Measurements from ENCODE around the gene COL1A2. TPM values are rescaled to one million over a fixed set of nuclear protein-coding genes. Genes with fewer than 3 reads are reported as not detected.

COL1A2 gene
- total RNA-seq, 4 donors from 2014 or later: 47.0 to 499 (median 75.9) TPM

DNA sequence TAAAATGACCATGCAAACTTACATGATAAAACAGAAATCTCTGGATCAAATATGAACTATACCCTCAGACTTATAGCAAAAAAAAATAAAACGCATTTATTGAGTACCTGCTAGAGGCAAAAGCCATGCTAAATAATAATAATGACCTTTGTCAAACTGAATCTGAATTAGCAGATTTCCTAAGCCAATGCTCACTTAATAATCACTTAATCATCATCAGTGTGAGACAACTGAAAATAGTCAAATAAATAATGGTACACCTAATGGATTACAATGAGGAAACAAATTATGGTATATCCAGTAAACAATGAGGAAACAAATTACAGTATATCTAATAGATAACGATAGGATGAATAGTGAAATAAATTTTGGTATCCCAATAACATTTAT is 37.6 kb downstream of the COL1A2 start:
- in situ Hi-C loops (cut with MboI; ENCODE audit: low pct_ligation_motif_present in 1 of 4, low pct_unique_long_range_greater_than_20kb in 1 of 4, low sequenced_read_pairs in 3 of 4): no loop called here

DNA sequence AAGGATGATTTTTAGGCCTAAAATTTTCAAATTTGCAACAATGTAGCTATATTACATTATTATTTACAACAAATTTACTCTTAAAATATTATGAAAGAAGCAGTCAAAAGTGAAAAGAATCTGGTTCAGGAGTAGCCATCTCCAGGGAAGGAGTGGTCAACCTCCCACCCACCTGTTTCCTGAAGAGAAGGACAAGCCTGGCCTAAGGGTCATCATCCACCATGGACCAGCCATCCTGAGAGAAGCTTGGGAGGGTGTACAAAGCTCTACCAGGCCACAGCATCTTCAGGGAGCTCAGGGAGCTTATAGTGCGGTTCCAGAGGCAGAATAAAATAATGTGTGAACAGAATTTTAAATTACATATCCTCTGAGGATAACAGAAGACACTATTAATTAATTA is 38.1 kb downstream of the COL1A2 start:
- Histone ChIP-seq H3K27me3 (no peaks in the 10 kb centered on the region), H3K9me3 (no peaks in the 10 kb centered on the region), H3K4me1 (no peaks in the 10 kb centered on the region), H3K36me3 (peaks cover 0 to 7% (median 0%) of the 10 kb centered on the region in 4 donors), H3K27ac (no peak overlapping the region), H3K4me3 (no peak overlapping the region)
- TF ChIP-seq POLR2AphosphoS5 (IDR thresholded peaks at IDR 0.05) (no peak), POLR2A (IDR thresholded peaks at IDR 0.05) (no peak), EP300 (IDR thresholded peaks at IDR 0.05; ENCODE audit: low read depth) (no peak)
- TF ChIP-seq, protein P1, sequence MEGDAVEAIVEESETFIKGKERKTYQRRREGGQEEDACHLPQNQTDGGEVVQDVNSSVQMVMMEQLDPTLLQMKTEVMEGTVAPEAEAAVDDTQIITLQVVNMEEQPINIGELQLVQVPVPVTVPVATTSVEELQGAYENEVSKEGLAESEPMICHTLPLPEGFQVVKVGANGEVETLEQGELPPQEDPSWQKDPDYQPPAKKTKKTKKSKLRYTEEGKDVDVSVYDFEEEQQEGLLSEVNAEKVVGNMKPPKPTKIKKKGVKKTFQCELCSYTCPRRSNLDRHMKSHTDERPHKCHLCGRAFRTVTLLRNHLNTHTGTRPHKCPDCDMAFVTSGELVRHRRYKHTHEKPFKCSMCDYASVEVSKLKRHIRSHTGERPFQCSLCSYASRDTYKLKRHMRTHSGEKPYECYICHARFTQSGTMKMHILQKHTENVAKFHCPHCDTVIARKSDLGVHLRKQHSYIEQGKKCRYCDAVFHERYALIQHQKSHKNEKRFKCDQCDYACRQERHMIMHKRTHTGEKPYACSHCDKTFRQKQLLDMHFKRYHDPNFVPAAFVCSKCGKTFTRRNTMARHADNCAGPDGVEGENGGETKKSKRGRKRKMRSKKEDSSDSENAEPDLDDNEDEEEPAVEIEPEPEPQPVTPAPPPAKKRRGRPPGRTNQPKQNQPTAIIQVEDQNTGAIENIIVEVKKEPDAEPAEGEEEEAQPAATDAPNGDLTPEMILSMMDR (IDR thresholded peaks at IDR 0.05): no peak
- in situ Hi-C loops (cut with MboI; ENCODE audit: low pct_ligation_motif_present in 1 of 4, low pct_unique_long_range_greater_than_20kb in 1 of 4, low sequenced_read_pairs in 3 of 4): no loop called here
- 56 to 93% methylated on average over 1 of the region's 1 CpG for WGBS, 2 donors (ENCODE audit: low coverage in 1 of 2)
- DNase-seq: no peak
- intact Hi-C loops (cut with DNase I; ENCODE audit: low total_unique reads): no loop called here

More for the DNA sequence above, 37.6 kb downstream of the COL1A2 start:
- TF ChIP-seq, protein P1 (IDR thresholded peaks at IDR 0.05): no peak
- TF ChIP-seq EP300 (IDR thresholded peaks at IDR 0.05; ENCODE audit: low read depth) (no peak), POLR2A (IDR thresholded peaks at IDR 0.05) (no peak), POLR2AphosphoS5 (IDR thresholded peaks at IDR 0.05) (no peak)
- intact Hi-C loops (cut with DNase I; ENCODE audit: low total_unique reads): no loop called here
- Histone ChIP-seq H3K36me3 (peaks cover 0 to 7% (median 0%) of the 10 kb centered on the region in 4 donors), H3K27me3 (no peaks in the 10 kb centered on the region), H3K4me3 (no peak overlapping the region), H3K4me1 (no peaks in the 10 kb centered on the region), H3K27ac (no peak overlapping the region), H3K9me3 (no peaks in the 10 kb centered on the region)
- no peak for DNase-seq
- 67 to 85% methylated on average over 2 of the region's 2 CpGs for WGBS, 2 donors (ENCODE audit: low coverage in 1 of 2)

DNA sequence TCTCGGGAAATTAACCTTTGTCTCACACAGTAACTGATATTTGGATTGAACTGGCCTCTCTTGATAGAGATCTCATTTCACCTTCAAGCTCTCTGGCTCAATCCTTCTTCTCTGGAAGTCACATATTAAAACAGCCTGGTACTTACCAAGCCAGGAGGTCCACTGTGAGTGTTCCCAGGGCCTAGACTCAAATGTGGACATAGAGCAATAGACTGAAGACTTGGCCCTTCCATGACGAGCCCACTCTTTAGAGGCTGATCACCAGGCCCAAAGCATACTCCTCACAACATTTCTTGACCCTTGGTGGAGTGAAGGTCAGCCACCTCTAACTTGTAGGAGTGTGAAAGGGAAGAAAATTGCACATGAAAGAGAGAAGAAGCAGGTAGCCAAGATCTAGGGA is 38.5 kb downstream of the COL1A2 start:
- Histone ChIP-seq H3K4me1 (no peaks in the 10 kb centered on the region), H3K36me3 (peaks cover 0 to 7% (median 0%) of the 10 kb centered on the region in 4 donors), H3K4me3 (no peak overlapping the region), H3K9me3 (no peaks in the 10 kb centered on the region), H3K27ac (no peak overlapping the region), H3K27me3 (no peaks in the 10 kb centered on the region)
- intact Hi-C loops (cut with DNase I; ENCODE audit: low total_unique reads): no loop called here
- DNase-seq: no peak
- no peak for TF ChIP-seq EP300 (IDR thresholded peaks at IDR 0.05; ENCODE audit: low read depth)
- TF ChIP-seq POLR2A (IDR thresholded peaks at IDR 0.05): no peak
- TF ChIP-seq, protein P1 (IDR thresholded peaks at IDR 0.05): no peak
- no peak for TF ChIP-seq POLR2AphosphoS5 (IDR thresholded peaks at IDR 0.05)
- WGBS, 2 donors (ENCODE audit: low coverage in 1 of 2): 63 to 79% methylated on average over 1 to 2 of the region's 2 CpGs
- in situ Hi-C loops (cut with MboI; ENCODE audit: low pct_ligation_motif_present in 1 of 4, low pct_unique_long_range_greater_than_20kb in 1 of 4, low sequenced_read_pairs in 3 of 4): no loop called here

DNA sequence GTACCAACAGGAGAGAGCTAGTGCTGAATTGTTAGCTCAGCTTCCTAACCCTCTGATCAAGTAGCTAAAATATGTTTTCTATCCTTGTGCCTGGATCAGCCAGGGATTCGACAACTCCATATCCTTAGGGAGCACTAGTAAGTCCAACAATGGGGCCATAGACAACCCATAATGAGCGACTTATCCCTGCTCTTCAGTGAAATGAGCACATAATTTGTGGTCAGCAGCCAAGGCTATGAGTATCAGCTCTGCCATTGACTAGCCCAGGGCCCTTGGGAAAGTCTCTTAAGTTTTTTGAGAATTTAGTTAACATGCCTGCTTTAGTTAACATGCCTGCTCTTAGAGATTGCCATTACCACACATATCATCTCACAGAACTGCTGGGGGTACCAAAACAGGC is 39.3 kb downstream of the COL1A2 start:
- Histone ChIP-seq H3K4me3 (no peak overlapping the region), H3K9me3 (no peaks in the 10 kb centered on the region), H3K36me3 (peaks cover 0 to 3% (median 0%) of the 10 kb centered on the region in 4 donors), H3K4me1 (no peaks in the 10 kb centered on the region), H3K27me3 (no peaks in the 10 kb centered on the region), H3K27ac (no peak overlapping the region)
- WGBS, 2 donors (ENCODE audit: low coverage in 1 of 2): 73% methylated on average over 2 of the region's 2 CpGs; no CpG with 5 or more reads in 1 of the 2 donors
- in situ Hi-C loops (cut with MboI; ENCODE audit: low pct_ligation_motif_present in 1 of 4, low pct_unique_long_range_greater_than_20kb in 1 of 4, low sequenced_read_pairs in 3 of 4): no loop called here
- no peak for DNase-seq
- TF ChIP-seq POLR2A (IDR thresholded peaks at IDR 0.05): no peak
- no peak for TF ChIP-seq POLR2AphosphoS5 (IDR thresholded peaks at IDR 0.05)
- no peak for TF ChIP-seq EP300 (IDR thresholded peaks at IDR 0.05; ENCODE audit: low read depth)
- TF ChIP-seq, protein P1 (IDR thresholded peaks at IDR 0.05): no peak
- intact Hi-C loops (cut with DNase I; ENCODE audit: low total_unique reads): no loop called here

All from transverse colon (tissue), 4 donors.